ENCODE data around the gene USH1C. TPM values are rescaled to one million over a fixed set of nuclear protein-coding genes. Genes with fewer than 3 reads are reported as not detected.

Gene USH1C
- polyA plus RNA-seq, 1 donor: 269 TPM

GRCh38 chr11:17496406-17496805 lies 47.8 kb downstream of the USH1C start:
- H3K4me1 ChIP-seq (ENCODE audit: control insufficient read depth, insufficient read depth, low read length): no peaks in the 10 kb centered on the region
- peaks cover 70% of the 10 kb centered on the region for H3K36me3 ChIP-seq (ENCODE audit: control insufficient read depth, insufficient read depth, low read length)
- H3K4me3 ChIP-seq (ENCODE audit: low read length): no peak overlapping the region
- DNase-seq: no peak
- WGBS (ENCODE audit: insufficient coverage, low lambda C conversion rate): no CpG with 5 or more reads among the region's 7 CpGs
- no peaks in the 10 kb centered on the region for H3K27me3 ChIP-seq (ENCODE audit: control insufficient read depth, insufficient read depth, low read length)
- H3K9me3 ChIP-seq (ENCODE audit: control insufficient read depth, low read depth, low read length): no peaks in the 10 kb centered on the region
- no peak overlapping the region for H3K27ac ChIP-seq (ENCODE audit: low read length)

GRCh38 chr11:17494019-17494418 lies 50.2 kb downstream of the USH1C start:
- WGBS (ENCODE audit: insufficient coverage, low lambda C conversion rate): no CpG with 5 or more reads among the region's 6 CpGs
- H3K4me3 ChIP-seq (ENCODE audit: low read length): no peak overlapping the region
- no peaks in the 10 kb centered on the region for H3K4me1 ChIP-seq (ENCODE audit: control insufficient read depth, insufficient read depth, low read length)
- peaks cover 46% of the 10 kb centered on the region for H3K36me3 ChIP-seq (ENCODE audit: control insufficient read depth, insufficient read depth, low read length)
- no peaks in the 10 kb centered on the region for H3K9me3 ChIP-seq (ENCODE audit: control insufficient read depth, low read depth, low read length)
- no peaks in the 10 kb centered on the region for H3K27me3 ChIP-seq (ENCODE audit: control insufficient read depth, insufficient read depth, low read length)
- H3K27ac ChIP-seq (ENCODE audit: low read length): no peak overlapping the region
- DNase-seq: no peak

GRCh38 chr11:17490938-17491337 lies 53.3 kb downstream of the USH1C start:
- WGBS (ENCODE audit: insufficient coverage, low lambda C conversion rate): no CpG with 5 or more reads among the region's 4 CpGs
- Histone ChIP-seq H3K27ac (ENCODE audit: low read length) (no peak overlapping the region), H3K4me3 (ENCODE audit: low read length) (no peak overlapping the region), H3K27me3 (ENCODE audit: control insufficient read depth, insufficient read depth, low read length) (no peaks in the 10 kb centered on the region), H3K36me3 (ENCODE audit: control insufficient read depth, insufficient read depth, low read length) (peaks cover 20% of the 10 kb centered on the region), H3K4me1 (ENCODE audit: control insufficient read depth, insufficient read depth, low read length) (peaks cover 7% of the 10 kb centered on the region), H3K9me3 (ENCODE audit: control insufficient read depth, low read depth, low read length) (no peaks in the 10 kb centered on the region)
- no peak for DNase-seq

GRCh38 chr11:17490232-17490631 lies 54.0 kb downstream of the USH1C start:
- Histone ChIP-seq H3K4me1 (ENCODE audit: control insufficient read depth, insufficient read depth, low read length) (peaks cover 14% of the 10 kb centered on the region), H3K36me3 (ENCODE audit: control insufficient read depth, insufficient read depth, low read length) (peaks cover 13% of the 10 kb centered on the region), H3K27me3 (ENCODE audit: control insufficient read depth, insufficient read depth, low read length) (no peaks in the 10 kb centered on the region), H3K9me3 (ENCODE audit: control insufficient read depth, low read depth, low read length) (no peaks in the 10 kb centered on the region), H3K4me3 (ENCODE audit: low read length) (no peak overlapping the region), H3K27ac (ENCODE audit: low read length) (no peak overlapping the region)
- no CpG with 5 or more reads among the region's 6 CpGs for WGBS (ENCODE audit: insufficient coverage, low lambda C conversion rate)
- no peak for DNase-seq

GRCh38 chr11:17489751-17490150 lies 54.5 kb downstream of the USH1C start:
- Histone ChIP-seq H3K4me3 (ENCODE audit: low read length) (no peak overlapping the region), H3K27me3 (ENCODE audit: control insufficient read depth, insufficient read depth, low read length) (no peaks in the 10 kb centered on the region), H3K4me1 (ENCODE audit: control insufficient read depth, insufficient read depth, low read length) (peaks cover 14% of the 10 kb centered on the region), H3K27ac (ENCODE audit: low read length) (no peak overlapping the region), H3K9me3 (ENCODE audit: control insufficient read depth, low read depth, low read length) (no peaks in the 10 kb centered on the region), H3K36me3 (ENCODE audit: control insufficient read depth, insufficient read depth, low read length) (peaks cover 9% of the 10 kb centered on the region)
- 100% methylated on average over 1 of the region's 5 CpGs for WGBS (ENCODE audit: insufficient coverage, low lambda C conversion rate)
- DNase-seq: no peak

- Histone ChIP-seq H3K9me3 (ENCODE audit: control insufficient read depth, low read depth, low read length) (no peaks in the 10 kb centered on the region), H3K27me3 (ENCODE audit: control insufficient read depth, insufficient read depth, low read length) (no peaks in the 10 kb centered on the region), H3K4me1 (ENCODE audit: control insufficient read depth, insufficient read depth, low read length) (peaks cover 14% of the 10 kb centered on the region), H3K36me3 (ENCODE audit: control insufficient read depth, insufficient read depth, low read length) (no peaks in the 10 kb centered on the region), H3K27ac (ENCODE audit: low read length) (no peak overlapping the region), H3K4me3 (ENCODE audit: low read length) (no peak overlapping the region)
- DNase-seq: no peak
- no CpG with 5 or more reads among the region's 1 CpG for WGBS (ENCODE audit: insufficient coverage, low lambda C conversion rate)
These were observed 55.7 kb downstream of the USH1C start for GRCh38 chr11:17488563-17488962.

GRCh38 chr11:17486646-17487045 lies 57.6 kb downstream of the USH1C start:
- peak; percentile 69 to 92 for DNase-seq
- Histone ChIP-seq H3K36me3 (ENCODE audit: control insufficient read depth, insufficient read depth, low read length) (no peaks in the 10 kb centered on the region), H3K27ac (ENCODE audit: low read length) (peak overlapping the region; percentile 82), H3K27me3 (ENCODE audit: control insufficient read depth, insufficient read depth, low read length) (no peaks in the 10 kb centered on the region), H3K4me1 (ENCODE audit: control insufficient read depth, insufficient read depth, low read length) (peaks cover 14% of the 10 kb centered on the region), H3K4me3 (ENCODE audit: low read length) (no peak overlapping the region), H3K9me3 (ENCODE audit: control insufficient read depth, low read depth, low read length) (no peaks in the 10 kb centered on the region)
- WGBS (ENCODE audit: insufficient coverage, low lambda C conversion rate): no CpG with 5 or more reads among the region's 5 CpGs

- 100% methylated on average over 1 of the region's 2 CpGs for WGBS (ENCODE audit: insufficient coverage, low lambda C conversion rate)
- Histone ChIP-seq H3K27ac (ENCODE audit: low read length) (no peak overlapping the region), H3K4me1 (ENCODE audit: control insufficient read depth, insufficient read depth, low read length) (peaks cover 21% of the 10 kb centered on the region), H3K4me3 (ENCODE audit: low read length) (no peak overlapping the region), H3K36me3 (ENCODE audit: control insufficient read depth, insufficient read depth, low read length) (no peaks in the 10 kb centered on the region), H3K9me3 (ENCODE audit: control insufficient read depth, low read depth, low read length) (no peaks in the 10 kb centered on the region), H3K27me3 (ENCODE audit: control insufficient read depth, insufficient read depth, low read length) (peaks cover 10% of the 10 kb centered on the region)
- no peak for DNase-seq
These were observed 60.7 kb downstream of the USH1C start for GRCh38 chr11:17483505-17483904.

- Histone ChIP-seq H3K9me3 (ENCODE audit: control insufficient read depth, low read depth, low read length) (no peaks in the 10 kb centered on the region), H3K36me3 (ENCODE audit: control insufficient read depth, insufficient read depth, low read length) (no peaks in the 10 kb centered on the region), H3K27ac (ENCODE audit: low read length) (no peak overlapping the region), H3K27me3 (ENCODE audit: control insufficient read depth, insufficient read depth, low read length) (peaks cover 26% of the 10 kb centered on the region), H3K4me3 (ENCODE audit: low read length) (no peak overlapping the region), H3K4me1 (ENCODE audit: control insufficient read depth, insufficient read depth, low read length) (peaks cover 21% of the 10 kb centered on the region)
- DNase-seq: no peak
- no CpG with 5 or more reads among the region's 5 CpGs for WGBS (ENCODE audit: insufficient coverage, low lambda C conversion rate)
These were observed 62.3 kb downstream of the USH1C start for GRCh38 chr11:17481905-17482304.

- no peak overlapping the region for H3K4me3 ChIP-seq (ENCODE audit: low read length)
- no peaks in the 10 kb centered on the region for H3K9me3 ChIP-seq (ENCODE audit: control insufficient read depth, low read depth, low read length)
- WGBS (ENCODE audit: insufficient coverage, low lambda C conversion rate): 80% methylated on average over 1 of the region's 14 CpGs
- DNase-seq: peak in 1 of 2 donors; percentile 79
- H3K36me3 ChIP-seq (ENCODE audit: control insufficient read depth, insufficient read depth, low read length): no peaks in the 10 kb centered on the region
- peaks cover 48% of the 10 kb centered on the region for H3K27me3 ChIP-seq (ENCODE audit: control insufficient read depth, insufficient read depth, low read length)
- no peak overlapping the region for H3K27ac ChIP-seq (ENCODE audit: low read length)
- peaks cover 11% of the 10 kb centered on the region for H3K4me1 ChIP-seq (ENCODE audit: control insufficient read depth, insufficient read depth, low read length)
These were observed 64.7 kb downstream of the USH1C start for GRCh38 chr11:17479284-17480214.

- Histone ChIP-seq H3K9me3 (ENCODE audit: control insufficient read depth, low read depth, low read length) (no peaks in the 10 kb centered on the region), H3K27me3 (ENCODE audit: control insufficient read depth, insufficient read depth, low read length) (peaks cover 59% of the 10 kb centered on the region), H3K36me3 (ENCODE audit: control insufficient read depth, insufficient read depth, low read length) (no peaks in the 10 kb centered on the region), H3K4me1 (ENCODE audit: control insufficient read depth, insufficient read depth, low read length) (peaks cover 11% of the 10 kb centered on the region), H3K27ac (ENCODE audit: low read length) (no peak overlapping the region), H3K4me3 (ENCODE audit: low read length) (no peak overlapping the region)
- WGBS (ENCODE audit: insufficient coverage, low lambda C conversion rate): 19% methylated on average over 4 of the region's 6 CpGs
- no peak for DNase-seq
These were observed 66.1 kb downstream of the USH1C start for GRCh38 chr11:17478070-17478469.

Data from large intestine (tissue), 3 donors.